GM18526 (cell line): ENCODE data around the gene CSNK2A2.

ENCODE experiments used
- POLR2A ChIP-seq: IDR thresholded peaks from 3 replicates; pipeline ENCODE4 v1.6.1; 2011; ENCODE audit not compliant: insufficient read length; ENCODE audit errors: extremely low read depth

Gene CSNK2A2

DNA sequence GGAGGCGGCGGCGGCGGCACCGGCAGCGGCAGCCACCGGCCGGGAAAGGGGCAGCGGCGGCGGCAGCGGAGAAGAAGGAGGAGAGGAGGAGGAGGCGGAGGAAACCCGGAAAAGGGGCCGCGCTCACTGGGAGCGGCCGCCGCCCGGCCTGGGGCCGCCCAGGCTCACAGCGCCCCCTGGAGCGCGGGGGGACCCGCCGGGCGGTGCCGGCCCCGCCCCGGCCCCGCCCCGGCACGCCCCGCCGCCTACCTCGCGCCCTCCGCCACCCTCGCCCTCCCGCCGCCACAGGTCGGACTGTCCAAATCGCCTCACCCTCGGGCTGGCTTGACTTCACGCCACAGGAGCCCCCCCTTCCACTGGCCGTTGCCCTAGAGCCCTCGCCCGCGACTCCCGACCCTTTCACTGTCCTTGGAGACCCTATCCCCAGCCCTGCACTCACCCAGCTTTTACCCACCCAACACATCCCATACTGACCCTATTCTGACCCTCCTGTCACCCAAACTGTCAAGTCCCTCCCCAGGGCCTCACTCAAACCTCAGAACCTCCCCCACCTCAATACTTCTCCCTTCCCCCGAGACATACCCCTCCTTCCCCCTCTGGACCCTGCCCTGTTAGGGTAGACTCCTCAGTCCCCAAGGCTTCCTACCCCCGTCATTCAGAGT lies at the start of gene CSNK2A2:
TSS of gene CSNK2A2 (minus strand) at position 85 of the 662 bp plus-strand sequence. CDS start 370 bp downstream, outside the sequence.
- no peak for TF ChIP-seq POLR2A

DNA sequence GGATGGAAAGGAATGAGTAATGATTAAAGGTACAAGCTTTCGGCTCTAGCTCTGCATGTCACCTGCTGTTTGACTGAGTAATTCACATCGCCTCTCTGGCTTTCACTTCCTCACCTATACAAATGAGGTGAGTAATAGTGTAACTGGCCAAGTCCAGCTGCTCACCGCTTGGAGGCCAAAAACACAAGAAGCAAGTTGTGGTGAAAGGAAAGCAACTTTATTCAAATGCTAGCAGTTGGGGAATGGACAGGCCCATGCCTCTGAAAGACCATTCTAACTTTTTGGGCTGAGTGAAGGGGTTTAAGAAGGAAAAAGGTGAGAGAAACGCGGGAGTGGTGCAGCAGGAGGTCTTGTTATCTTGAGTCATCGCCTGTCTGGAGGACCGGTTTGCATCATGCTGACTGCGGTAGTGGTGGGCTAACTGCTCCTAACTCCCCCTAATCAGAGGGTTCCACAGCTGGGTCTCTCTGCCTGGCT lies 45.7 kb upstream of the CSNK2A2 start:
- no peak for TF ChIP-seq POLR2A

DNA sequence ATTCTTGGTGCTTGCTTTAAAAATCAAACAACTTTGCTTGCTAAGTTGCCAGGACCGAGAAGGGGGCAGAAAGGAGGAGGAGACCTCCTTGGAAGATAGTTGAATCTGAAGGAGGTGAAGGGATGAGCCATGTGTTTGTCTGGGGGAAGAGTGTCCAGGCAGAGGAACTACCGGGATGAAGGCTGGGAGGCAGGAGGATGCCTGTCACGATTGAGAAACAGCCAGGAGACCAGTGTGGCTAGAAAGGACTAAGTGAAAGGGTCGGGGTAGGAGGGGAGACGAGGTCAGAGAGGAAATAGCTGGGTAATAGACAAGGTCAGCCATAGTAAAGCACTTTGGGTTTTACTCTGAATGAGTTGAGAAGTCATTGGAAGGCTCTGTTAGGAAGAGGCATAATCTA lies 38.9 kb upstream of the CSNK2A2 start:
- TF ChIP-seq POLR2A = no peak

DNA sequence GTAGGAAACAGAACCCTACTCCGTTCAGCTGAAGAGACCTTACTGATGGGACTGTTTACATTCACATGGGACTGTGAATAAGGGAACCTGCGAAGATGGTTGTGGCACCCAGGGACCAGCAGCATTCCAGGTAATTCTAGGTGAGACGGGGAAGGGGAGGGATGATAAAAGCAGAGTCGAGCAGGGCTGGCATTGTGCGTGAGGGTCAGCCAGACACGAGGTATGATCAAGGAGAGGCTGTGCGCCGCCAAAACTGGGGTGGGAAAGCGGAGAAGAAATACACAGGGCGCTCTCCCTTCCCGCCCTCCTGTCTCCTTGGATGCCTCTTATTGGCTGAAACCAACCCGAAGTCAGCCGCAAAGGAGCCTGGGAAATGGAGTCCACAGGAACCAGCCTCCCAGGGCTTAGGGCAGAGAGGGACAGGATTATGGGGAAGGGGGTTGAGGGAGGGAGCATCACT lies 38.4 kb upstream of the CSNK2A2 start:
- no peak for TF ChIP-seq POLR2A

DNA sequence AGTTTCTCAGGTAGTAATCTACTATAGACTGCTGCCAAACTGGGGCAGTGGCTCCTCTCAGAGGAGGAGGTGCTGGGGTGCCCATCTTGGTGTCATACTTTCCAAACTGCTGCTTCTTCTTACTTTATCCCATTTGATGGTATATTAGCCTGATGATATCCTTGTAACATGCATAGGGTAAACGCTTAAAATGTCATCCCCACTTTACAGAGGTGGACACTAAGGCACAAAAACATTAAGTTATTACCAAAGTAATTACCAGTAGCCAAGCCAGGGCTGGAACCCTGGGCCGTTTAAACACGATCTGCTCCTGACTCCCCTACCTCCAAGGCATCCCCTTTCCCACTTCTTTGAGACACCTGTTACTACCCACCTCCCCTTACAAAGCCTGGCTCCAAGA lies 37.8 kb upstream of the CSNK2A2 start:
- no peak for TF ChIP-seq POLR2A

DNA sequence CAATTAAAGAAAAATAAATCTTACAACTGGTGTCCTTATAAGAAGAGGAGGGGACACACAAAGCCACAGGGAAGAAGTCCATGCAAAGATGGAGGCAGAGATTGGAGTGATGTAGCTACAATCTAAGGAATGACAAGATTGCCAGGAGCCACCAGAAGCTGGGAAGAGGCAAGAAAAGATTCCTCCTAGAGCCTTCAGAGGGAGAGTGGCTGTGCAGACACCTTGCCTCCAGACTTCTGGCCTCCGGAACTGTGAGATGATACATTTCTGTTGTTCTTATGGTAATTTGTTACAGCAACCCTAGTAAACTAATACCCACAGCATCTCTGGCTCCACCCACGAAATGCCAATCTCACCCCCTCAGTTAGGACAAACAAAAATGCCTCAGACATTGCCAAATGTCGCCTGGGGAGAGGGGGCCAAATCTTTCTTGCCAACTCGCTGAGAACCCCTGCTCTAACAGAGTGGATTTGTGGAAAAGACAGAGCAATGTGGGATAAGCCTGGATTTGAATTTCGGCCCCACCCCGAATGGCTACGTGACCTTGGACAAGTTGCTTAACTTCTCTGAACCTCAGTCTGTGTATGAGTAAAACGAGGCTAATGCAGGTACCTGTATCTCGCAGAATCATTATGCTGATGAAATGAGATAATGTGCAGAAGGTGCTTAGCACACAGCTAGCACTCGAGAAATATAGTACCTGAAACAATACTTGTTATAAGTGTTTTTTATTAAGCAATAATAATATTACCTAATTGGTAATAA lies 37.1 kb upstream of the CSNK2A2 start:
- TF ChIP-seq POLR2A = no peak

DNA sequence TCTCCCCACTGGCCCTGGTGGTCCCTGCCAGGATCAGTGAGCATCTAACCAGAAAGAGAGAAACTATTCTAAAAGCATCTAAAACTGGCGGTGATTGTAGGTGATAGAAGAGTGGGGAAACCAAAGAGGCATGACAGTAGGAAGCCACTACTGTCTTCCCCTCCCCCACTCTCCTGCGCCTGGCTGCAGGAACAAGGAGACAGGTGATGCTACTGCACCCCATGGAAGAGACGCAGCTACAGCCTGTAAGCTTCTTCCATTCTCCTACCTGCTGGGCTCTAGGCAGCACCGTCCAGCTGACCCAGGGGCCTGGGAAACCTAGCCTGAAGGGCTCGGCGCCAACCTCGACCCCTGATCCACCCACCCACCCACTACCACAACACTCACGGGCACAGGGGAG lies 32.4 kb upstream of the CSNK2A2 start:
- no peak for TF ChIP-seq POLR2A

DNA sequence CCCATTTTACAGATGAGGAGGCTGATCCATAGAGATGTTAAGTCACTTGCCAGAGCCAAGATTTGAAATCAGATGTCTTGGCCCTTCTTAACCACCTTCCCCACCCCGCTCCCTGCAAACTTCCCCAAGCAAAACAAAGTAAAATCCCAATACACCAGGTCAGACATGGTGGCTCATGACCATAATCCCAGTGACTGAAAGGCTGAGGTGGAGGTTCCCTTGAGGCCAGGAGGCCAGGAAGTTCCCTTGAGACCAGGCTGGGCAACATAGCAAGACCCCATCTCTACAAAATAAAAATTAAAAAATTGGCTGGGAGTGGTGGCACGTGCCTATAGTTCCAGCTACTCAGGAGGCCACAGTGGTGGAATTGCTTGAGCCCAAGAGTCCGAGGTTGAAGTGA lies 28.9 kb upstream of the CSNK2A2 start:
- no peak for TF ChIP-seq POLR2A

DNA sequence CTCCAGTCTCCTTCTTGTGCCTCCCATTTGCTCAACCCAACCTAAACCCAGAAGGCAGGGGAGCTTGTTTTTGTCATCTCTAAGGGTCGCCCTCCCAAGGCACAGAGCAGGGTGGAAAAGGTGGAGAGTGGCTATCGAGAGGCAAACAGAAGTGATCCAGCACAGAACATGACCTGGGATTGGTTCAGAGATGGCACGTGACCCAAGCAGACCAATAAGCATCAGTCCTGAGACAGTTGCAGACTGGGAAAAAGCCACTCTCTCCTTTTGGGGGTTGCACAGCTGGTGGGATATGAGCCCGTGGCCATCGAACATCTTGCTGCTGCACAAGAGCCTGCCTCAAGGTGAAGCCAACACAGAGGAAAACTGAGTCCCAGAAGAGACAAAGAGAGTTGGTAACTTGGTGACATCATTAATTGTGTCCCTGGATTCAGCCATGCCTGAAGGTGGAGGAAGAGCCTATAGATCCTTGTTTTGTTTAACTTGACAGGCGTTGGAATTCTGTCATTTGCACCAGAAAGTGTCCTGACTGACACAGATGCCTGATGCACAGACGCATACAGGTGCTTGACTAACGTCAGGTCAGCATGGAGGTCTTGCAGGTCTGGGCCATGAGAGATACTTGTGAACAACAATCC lies 28.2 kb upstream of the CSNK2A2 start:
- no peak for TF ChIP-seq POLR2A

DNA sequence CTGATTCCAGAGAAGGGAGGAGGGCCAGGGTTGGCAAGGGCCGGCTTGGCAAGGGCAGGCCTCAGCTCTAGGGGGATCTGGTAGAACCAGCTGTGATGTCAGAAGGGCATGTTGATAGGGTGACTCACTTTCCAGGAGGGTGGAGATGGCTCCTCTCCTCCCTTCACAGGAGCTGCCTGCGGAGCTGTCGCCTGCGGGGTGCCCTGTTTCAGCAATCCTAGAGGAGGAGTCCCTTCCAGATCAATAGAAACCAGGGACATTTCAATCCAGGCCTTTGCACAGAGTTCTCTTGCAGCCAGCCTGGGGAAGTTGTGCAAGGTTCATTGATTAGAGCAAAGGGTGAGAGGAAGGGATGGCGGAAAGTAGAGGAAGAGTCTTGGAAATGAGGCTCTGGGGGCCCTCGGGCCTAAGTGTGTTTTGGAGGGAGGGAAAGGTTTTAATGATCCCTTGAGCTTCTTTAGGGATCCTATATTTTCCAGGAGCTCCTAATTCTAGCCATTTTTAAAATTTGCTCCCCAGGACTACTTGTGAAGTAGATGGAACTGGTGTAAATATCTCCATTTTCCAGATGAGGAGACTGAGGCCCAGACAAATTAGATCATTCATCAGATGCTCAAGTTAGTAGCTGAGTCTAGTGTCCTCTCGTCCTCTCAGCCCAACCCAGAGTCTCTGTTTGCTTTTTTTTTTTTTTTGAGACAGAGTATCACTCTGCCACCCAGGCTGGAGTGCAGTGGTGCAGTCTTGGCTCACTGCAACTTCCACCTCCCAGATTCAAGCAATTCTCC lies 24.8 kb upstream of the CSNK2A2 start:
- no peak for TF ChIP-seq POLR2A

DNA sequence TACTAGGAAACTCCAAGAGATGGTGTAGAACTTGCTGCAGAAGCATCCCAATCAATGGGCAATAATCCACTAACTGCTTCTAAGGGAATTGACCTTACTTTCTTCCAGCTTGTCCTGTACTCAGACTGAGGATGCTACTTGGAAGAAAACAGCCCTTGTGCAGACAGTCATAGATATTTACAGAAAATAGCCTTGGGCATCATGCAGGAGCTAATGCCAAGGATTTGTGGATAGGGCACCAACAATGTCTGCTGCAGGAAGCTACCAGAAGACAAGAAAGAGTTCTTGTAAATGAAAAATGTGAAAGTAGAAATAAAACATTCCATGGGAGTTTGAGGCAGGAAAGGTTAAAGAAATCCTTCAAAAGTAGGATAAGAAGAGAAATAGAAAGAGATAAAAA lies 21.5 kb upstream of the CSNK2A2 start:
- TF ChIP-seq POLR2A = no peak

DNA sequence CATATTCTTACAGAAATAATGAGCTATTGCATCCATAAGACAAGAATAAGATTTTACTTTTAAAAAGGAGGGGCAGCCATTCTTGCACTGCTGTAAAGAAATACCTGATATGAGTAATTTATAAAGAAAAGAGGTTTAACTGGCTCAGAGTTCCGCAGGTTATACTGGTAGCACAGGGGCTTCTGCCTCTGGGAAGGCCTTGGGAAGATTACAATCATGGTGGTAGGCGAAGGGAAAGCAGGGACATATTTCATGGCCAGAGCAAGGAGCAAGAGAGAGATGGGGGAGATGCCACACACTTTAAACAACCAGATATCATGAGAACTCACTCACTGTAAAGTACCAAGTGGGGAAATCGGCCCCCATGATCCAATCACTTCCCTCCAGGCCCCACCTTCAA lies 20.9 kb upstream of the CSNK2A2 start:
- TF ChIP-seq POLR2A = no peak

DNA sequence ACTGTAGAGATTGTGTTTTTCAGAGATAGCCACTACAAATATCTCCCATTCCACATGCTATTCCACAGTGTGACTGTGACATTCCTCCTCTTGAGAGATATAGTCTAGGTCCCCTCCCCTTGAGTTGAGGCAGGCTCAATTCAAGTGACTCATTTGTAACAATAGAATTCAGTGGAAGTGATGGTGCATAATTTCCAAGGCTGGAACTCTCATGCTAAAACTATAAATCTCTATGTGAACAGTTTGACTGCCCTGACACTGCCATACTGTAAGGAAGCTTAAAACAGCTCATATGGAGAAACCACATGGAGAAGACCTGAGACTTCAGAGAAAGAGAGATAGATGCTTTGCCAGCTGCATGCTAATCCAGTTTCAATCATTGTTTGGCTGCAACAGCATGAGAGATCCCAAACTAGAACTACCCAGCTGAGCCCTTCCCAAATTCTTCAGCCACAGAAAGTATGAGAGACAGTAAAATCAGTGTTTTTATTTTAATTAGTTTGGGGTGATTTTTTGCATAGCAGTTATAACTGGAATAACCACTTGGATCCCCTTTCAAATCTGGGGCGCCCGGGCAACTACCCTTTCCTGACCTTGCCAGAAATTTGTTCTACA lies 19.5 kb upstream of the CSNK2A2 start:
- TF ChIP-seq POLR2A = no peak

DNA sequence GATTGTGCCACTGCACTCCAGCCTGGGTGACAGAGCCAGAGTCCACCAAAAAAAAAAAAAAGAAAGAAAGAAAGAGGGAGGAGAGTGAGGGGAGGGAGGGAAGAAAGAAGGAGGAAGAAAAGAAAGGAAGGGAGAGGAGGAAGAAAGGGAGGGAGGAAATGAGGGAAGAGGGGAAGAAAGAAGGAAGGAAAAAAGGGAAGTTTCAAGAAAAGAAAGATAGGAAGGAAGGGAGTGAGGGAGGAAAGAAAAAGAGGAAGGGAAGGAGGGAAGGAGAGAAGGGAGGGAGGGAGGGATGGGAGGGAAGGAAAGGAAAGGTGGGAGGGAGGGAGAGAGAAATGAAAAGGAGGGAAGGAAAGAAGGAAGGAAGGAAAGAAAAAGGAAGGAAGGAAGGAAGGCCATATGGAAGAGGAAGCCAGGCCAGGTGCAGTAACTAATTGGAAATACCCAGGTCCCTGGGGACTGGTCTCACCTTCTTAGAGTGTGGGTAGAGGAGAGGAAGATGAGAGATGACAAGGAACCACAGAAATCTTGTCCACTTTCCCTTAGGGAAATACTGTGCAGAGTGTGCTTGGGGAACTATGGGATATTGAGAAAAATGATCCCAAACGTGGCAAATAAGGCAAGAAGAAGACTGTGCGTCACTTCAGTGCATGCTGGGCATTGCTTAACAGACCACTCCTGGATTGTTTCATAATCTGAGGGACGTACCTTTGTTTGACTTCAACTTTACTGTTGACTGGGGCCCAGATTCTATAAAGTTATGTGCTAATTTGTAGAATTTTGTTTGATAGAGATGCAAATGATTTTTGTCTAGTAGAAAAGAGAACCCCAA lies 15.1 kb upstream of the CSNK2A2 start:
- TF ChIP-seq POLR2A = no peak
